HCT116 (cell line): Measurements from ENCODE around the gene NABP2. TPM values are rescaled to one million over a fixed set of nuclear protein-coding genes. Genes with fewer than 3 reads are reported as not detected.

ENCODE experiments used
- ATAC-seq: fragments of 200-7000 bp; cut with Tn5 transposase; 2 replicates; pipeline ENCODE4 v1.9.1; 2020; ENCODE audit warnings: mild to moderate bottlenecking, moderate library complexity
- BruUV-seq: library from RNA; stranded (reverse); fragments of 400-500 nt; replicated peaks from 2 replicates; lab custom pipeline; 2021; lab: Mats Ljungman, UMichigan
- CTCF ChIA-PET: fragments of 300-600 bp; sonication (Branson Sonifier 250); formaldehyde crosslinking; loops from one replicate; lab custom pipeline; 2021; ENCODE audit warnings: antibody characterized with exemption; lab: Charles Lee
- POLR2A ChIA-PET: fragments of 300-600, 350-600 bp; sonication (Branson Sonifier 250); formaldehyde crosslinking; loops from one replicate; lab custom pipeline; 2021; ENCODE audit warnings: antibody characterized with exemption; lab: Charles Lee
- RAD21 ChIA-PET, 2 experiments: fragments of 300-600 bp; sonication (Branson Sonifier 250); formaldehyde crosslinking; loops; one replicate each; lab custom pipeline; 2023; ENCODE audit warnings: low total read pairs in 2 of 2; ENCODE audit not compliant: uncharacterized antibody in 2 of 2, unreplicated experiment in 2 of 2, low non-redundant PET in 1 of 2; lab: Charles Lee
- DNase-seq: peaks from one replicate; pipeline ENCODE4 v3.0.0-alpha.2; 2010; ENCODE audit warnings: low read depth, low spot score
- H2AFZ ChIP-seq: fragments of 200-600 bp; shearing (Covaris generic), sonication (generic); 2 replicates; pipeline ENCODE4 v1.6.1; 2017; ENCODE audit warnings: low read depth, mixed run types, mixed read lengths, antibody characterized with exemption, low read length; ENCODE audit not compliant: poor library complexity, severe bottlenecking
- H3K27ac ChIP-seq: 2 replicates; pipeline ENCODE4 v1.5.1; 2012; ENCODE audit warnings: low read depth, low read length
- H3K27me3 ChIP-seq: fragments of 200-600 bp; sonication (generic); 2 replicates; pipeline ENCODE4 v1.6.1; 2016; ENCODE audit warnings: mixed run types, low read length, mixed read lengths; ENCODE audit not compliant: insufficient read depth
- H3K36me3 ChIP-seq, 2 experiments: fragments of 200-500 bp in 1 of 2; fragments of 200-600 bp in 1 of 2; sonication (Bioruptor generic) in 1 of 2; sonication (generic) in 1 of 2; 2 replicates each; pipeline versions ENCODE4 v1.5.1 to v1.6.1; 2014 to 2016; ENCODE audit warnings: low read length in 2 of 2, inconsistent platforms in 1 of 2, mixed read lengths in 1 of 2, mixed run types in 1 of 2; ENCODE audit not compliant: insufficient read depth in 2 of 2, control insufficient read depth in 1 of 2
- H3K4me1 ChIP-seq, 2 experiments: fragments of 200-600 bp in 1 of 2; sonication (generic) in 1 of 2; 2 replicates each; pipeline versions ENCODE4 v1.5.1 to v1.6.1; 2012 to 2017; ENCODE audit warnings: low read length in 2 of 2, inconsistent platforms in 1 of 2, mild to moderate bottlenecking in 1 of 2, mixed read lengths in 1 of 2, mixed run types in 1 of 2, moderate library complexity in 1 of 2; ENCODE audit not compliant: insufficient read depth in 2 of 2, control insufficient read depth in 1 of 2
- H3K4me2 ChIP-seq: fragments of 200-600 bp; sonication (generic); 2 replicates; pipeline ENCODE4 v1.6.1; 2017; ENCODE audit warnings: mixed run types, low read length, mixed read lengths
- H3K4me3 ChIP-seq, 2 experiments: fragments of 200-600 bp in 1 of 2; sonication (generic) in 1 of 2; replicated peaks in 1 of 2; 2 replicates each; pipeline ENCODE4 v1.5.1; 2011 to 2016; ENCODE audit warnings: low read length in 2 of 2, control low read depth in 1 of 2, low read depth in 1 of 2, mild to moderate bottlenecking in 1 of 2, mixed read lengths in 1 of 2, mixed run types in 1 of 2
- H3K79me2 ChIP-seq: fragments of 200-600 bp; sonication (generic); 2 replicates; pipeline ENCODE4 v1.6.1; 2017; ENCODE audit warnings: mild to moderate bottlenecking, mixed run types, low read length, moderate library complexity, mixed read lengths; ENCODE audit not compliant: insufficient read depth
- H3K9ac ChIP-seq: fragments of 200-600 bp; sonication (generic); 2 replicates; pipeline ENCODE4 v1.6.1; 2016; ENCODE audit warnings: low read length, mixed read lengths
- H3K9me2 ChIP-seq: fragments of 200-600 bp; sonication (generic), shearing (Covaris generic); 2 replicates; pipeline ENCODE4 v1.6.1; 2017; ENCODE audit warnings: mixed run types, mild to moderate bottlenecking, moderate library complexity; ENCODE audit not compliant: insufficient read depth
- H3K9me3 ChIP-seq, 2 experiments: fragments of 200-500 bp in 1 of 2; fragments of 200-600 bp in 1 of 2; sonication (Bioruptor generic) in 1 of 2; sonication (generic) in 1 of 2; 2 replicates each; pipeline ENCODE4 v1.6.1; 2014 to 2017; ENCODE audit warnings: low read length in 2 of 2, mixed read lengths in 2 of 2, inconsistent platforms in 1 of 2, low read depth in 1 of 2, mild to moderate bottlenecking in 1 of 2, mixed run types in 1 of 2, moderate library complexity in 1 of 2; ENCODE audit not compliant: control insufficient read depth in 1 of 2, insufficient read depth in 1 of 2
- H4K20me1 ChIP-seq: fragments of 200-600 bp; sonication (generic), shearing (Covaris generic); 2 replicates; pipeline ENCODE4 v1.6.1; 2017; ENCODE audit warnings: mixed run types, mild to moderate bottlenecking, moderate library complexity; ENCODE audit not compliant: insufficient read depth
- CEBPB ChIP-seq: IDR thresholded peaks from 2 replicates; pipeline ENCODE4 v1.6.1; 2012; ENCODE audit warnings: low read depth
- POLR2AphosphoS5 ChIP-seq: IDR thresholded peaks from 2 replicates; pipeline ENCODE4 v1.6.1; 2011; ENCODE audit warnings: mild to moderate bottlenecking, low read depth, low read length, moderate library complexity
- SRF ChIP-seq: IDR thresholded peaks from 2 replicates; pipeline ENCODE4 v1.6.1; 2012; ENCODE audit warnings: low read depth
- TCF7L2 ChIP-seq: IDR thresholded peaks from 2 replicates; pipeline ENCODE4 v1.7.0; 2011; ENCODE audit warnings: borderline replicate concordance, inconsistent platforms; ENCODE audit not compliant: insufficient read depth, insufficient read length; ENCODE audit errors: extremely low read depth
- intact Hi-C: fragments of 100-400 bp; cut with micrococcal nuclease; formaldehyde crosslinking; loops from 2 replicates; pipeline ENCODE4 v1.10.0; 2022
- total RNA-seq: library from RNA; stranded (reverse); gene quantifications from one replicate; pipeline ENCODE4 v1.2.1, GENCODE V29; 2021; ENCODE audit not compliant: unreplicated experiment
- TF ChIP-seq, protein P1 (sequence below): IDR thresholded peaks from 2 replicates; pipeline ENCODE4 v1.6.1; 2012

NABP2 gene
- total RNA-seq, 1 experiment from 2014 or later: 52.9 TPM

DNA sequence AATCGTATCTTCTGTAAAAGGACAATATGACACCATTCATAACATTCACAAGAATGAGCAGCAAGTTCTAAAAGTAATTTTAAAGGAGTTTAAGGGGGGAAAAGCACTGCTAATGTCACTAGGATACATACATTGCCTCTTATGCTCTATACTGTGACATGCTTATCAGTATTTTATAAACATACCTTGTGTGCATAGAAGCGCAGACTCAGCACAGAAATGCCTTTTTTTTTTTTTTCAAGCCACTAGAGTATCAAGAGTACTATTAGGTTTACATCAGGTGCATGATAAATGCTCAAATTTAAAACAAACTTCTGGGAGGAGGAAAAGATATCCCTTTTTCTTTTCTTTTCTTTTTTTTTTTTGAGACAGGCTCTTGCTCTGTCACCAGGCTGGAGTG is 21.3 kb upstream of the NABP2 start:
- Histone ChIP-seq H3K4me2 (no peak overlapping the region), H3K27me3 (no peaks in the 10 kb centered on the region), H3K9me3 (no peaks in the 10 kb centered on the region), H3K9me2 (no peaks in the 10 kb centered on the region), H3K79me2 (no peaks in the 10 kb centered on the region), H3K9ac (no peak overlapping the region), H2AFZ (no peak overlapping the region), H3K27ac (no peak overlapping the region), H4K20me1 (no peaks in the 10 kb centered on the region), H3K4me1 (no peaks in the 10 kb centered on the region), H3K36me3 (peaks cover 11% of the 10 kb centered on the region in 2 experiments; a peak in 3 of 4 replicates), H3K4me3 (no peak overlapping the region)
- no peak for DNase-seq
- POLR2A ChIA-PET: no interaction called here
- intact Hi-C loops: no loop called here
- RAD21 ChIA-PET: no interaction called here
- TF ChIP-seq TCF7L2: no peak
- no peak for TF ChIP-seq CEBPB
- TF ChIP-seq, protein P1, sequence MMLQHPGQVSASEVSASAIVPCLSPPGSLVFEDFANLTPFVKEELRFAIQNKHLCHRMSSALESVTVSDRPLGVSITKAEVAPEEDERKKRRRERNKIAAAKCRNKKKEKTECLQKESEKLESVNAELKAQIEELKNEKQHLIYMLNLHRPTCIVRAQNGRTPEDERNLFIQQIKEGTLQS: no peak
- no peak for ATAC-seq
- no TSS peak for BruUV-seq
- CTCF ChIA-PET: no interaction called here

DNA sequence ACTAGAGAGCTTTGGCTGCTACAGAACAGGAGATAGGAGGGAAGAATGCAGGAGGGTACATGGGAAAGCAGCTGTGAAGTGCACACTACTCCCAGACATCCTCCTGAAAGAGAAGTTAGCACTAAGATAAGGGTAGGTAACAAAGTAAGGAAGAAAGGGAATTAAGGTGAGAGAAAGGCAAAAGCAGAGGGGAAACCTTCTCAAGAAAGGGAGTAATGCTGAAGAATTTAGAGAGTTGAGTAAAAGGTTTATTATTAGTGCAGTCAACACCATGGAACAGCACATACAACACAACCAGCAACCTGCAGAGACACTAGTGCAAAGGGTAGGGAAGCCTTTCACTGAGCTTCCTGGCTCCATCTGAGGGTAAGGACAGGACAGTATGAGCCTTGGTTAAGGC is 19.9 kb upstream of the NABP2 start:
- no peaks in the 10 kb centered on the region for H4K20me1 ChIP-seq
- ChIA-PET CTCF (no interaction called here), RAD21 (no interaction called here), POLR2A (interaction anchor here (1.6 kb wide), 1 partner anchor 10 kb away, joined by 4 read pairs; no protein-coding TSS in a partner anchor)
- no peak overlapping the region for H3K4me2 ChIP-seq
- DNase-seq (no peak), ATAC-seq (no peak)
- TF ChIP-seq POLR2AphosphoS5 (peak; percentile 13; the same call in 1 of the 2 replicates), SRF (no peak)
- H3K9me2 ChIP-seq: no peaks in the 10 kb centered on the region
- no peak overlapping the region for H3K27ac ChIP-seq
- no peaks in the 10 kb centered on the region for H3K27me3 ChIP-seq
- intact Hi-C loops: no loop called here
- no peaks in the 10 kb centered on the region for H3K4me1 ChIP-seq
- H3K4me3 ChIP-seq: no peak overlapping the region
- H3K9ac ChIP-seq: no peak overlapping the region
- H2AFZ ChIP-seq: no peak overlapping the region
- peaks cover 12 to 17% of the 10 kb centered on the region in 2 experiments; a peak in 3 of 4 replicates for H3K36me3 ChIP-seq
- H3K9me3 ChIP-seq: no peaks in the 10 kb centered on the region
- no peaks in the 10 kb centered on the region for H3K79me2 ChIP-seq
- no TSS peak for BruUV-seq
